Endothelial cell of umbilical vein (primary cell): Measurements from ENCODE around the gene JAKMIP1.

Experiments
- EZH2 ChIP-seq: IDR thresholded peaks from 2 replicates; pipeline ENCODE4 v1.6.1; 2012; ENCODE audit warnings: borderline replicate concordance, low read depth, mild to moderate bottlenecking, moderate library complexity, low read length, inconsistent platforms; ENCODE audit not compliant: severe bottlenecking
- GATA2 ChIP-seq: IDR thresholded peaks from 2 replicates; pipeline ENCODE4 v1.7.0; 2011; ENCODE audit warnings: low read depth, mild to moderate bottlenecking, moderate library complexity, mixed read lengths, low read length; ENCODE audit not compliant: insufficient read length, insufficient read depth
- MYC ChIP-seq: IDR thresholded peaks from one replicate; pipeline ENCODE4 v1.6.1; 2011; ENCODE audit warnings: mild to moderate bottlenecking, low read depth, low read length
- POLR2A ChIP-seq: IDR thresholded peaks from 2 replicates; pipeline ENCODE4 v1.6.1; 2012; ENCODE audit warnings: low read depth, mild to moderate bottlenecking, control low read depth, low read length
- POLR2AphosphoS5 ChIP-seq: IDR thresholded peaks from 2 replicates; pipeline ENCODE4 v1.6.1; 2012; ENCODE audit warnings: low read depth, mild to moderate bottlenecking, control low read depth, low read length, moderate library complexity; ENCODE audit not compliant: insufficient read depth
- TF ChIP-seq, protein P1 (sequence below), 2 donors: IDR thresholded peaks; 1 replicate in 1 of 2; 2 replicates in 1 of 2; pipeline ENCODE4 v1.5.1; 2011; ENCODE audit warnings: low read length in 2 of 2, mild to moderate bottlenecking in 2 of 2, moderate library complexity in 2 of 2, control low read depth in 1 of 2, inconsistent platforms in 1 of 2, low read depth in 1 of 2; ENCODE audit not compliant: insufficient read depth in 1 of 2; ENCODE audit errors: extremely low read depth in 1 of 2

DNA sequence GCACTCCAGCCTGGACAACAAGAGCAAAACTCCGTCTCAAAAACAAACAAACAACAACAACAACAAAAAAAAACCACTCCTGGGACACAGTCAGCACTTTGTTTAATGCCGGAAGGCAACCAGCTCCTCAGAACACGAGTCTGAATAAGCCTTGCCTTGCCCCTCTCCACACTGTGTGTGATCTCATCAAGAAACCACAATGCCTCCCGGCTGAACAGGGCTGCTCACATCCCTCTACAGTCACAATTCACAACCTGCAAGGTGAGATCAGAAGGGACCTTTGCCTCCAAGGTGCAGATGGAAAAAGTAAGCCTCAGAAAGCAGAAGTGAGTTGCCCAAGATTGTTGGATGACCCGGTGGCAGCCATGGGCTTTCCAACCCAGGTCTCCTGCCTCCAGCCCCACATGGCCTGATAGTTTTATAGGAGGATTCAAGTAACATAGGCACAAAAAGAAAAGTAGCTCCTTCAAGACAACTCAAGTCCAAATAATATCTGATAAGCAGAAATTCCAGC is 80.8 kb downstream of the JAKMIP1 start:
- TF ChIP-seq POLR2AphosphoS5 (no peak), POLR2A (no peak), MYC (no peak), EZH2 (no peak), GATA2 (no peak)
- TF ChIP-seq, protein P1, sequence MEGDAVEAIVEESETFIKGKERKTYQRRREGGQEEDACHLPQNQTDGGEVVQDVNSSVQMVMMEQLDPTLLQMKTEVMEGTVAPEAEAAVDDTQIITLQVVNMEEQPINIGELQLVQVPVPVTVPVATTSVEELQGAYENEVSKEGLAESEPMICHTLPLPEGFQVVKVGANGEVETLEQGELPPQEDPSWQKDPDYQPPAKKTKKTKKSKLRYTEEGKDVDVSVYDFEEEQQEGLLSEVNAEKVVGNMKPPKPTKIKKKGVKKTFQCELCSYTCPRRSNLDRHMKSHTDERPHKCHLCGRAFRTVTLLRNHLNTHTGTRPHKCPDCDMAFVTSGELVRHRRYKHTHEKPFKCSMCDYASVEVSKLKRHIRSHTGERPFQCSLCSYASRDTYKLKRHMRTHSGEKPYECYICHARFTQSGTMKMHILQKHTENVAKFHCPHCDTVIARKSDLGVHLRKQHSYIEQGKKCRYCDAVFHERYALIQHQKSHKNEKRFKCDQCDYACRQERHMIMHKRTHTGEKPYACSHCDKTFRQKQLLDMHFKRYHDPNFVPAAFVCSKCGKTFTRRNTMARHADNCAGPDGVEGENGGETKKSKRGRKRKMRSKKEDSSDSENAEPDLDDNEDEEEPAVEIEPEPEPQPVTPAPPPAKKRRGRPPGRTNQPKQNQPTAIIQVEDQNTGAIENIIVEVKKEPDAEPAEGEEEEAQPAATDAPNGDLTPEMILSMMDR (IDR thresholded peaks at IDR 0.05; ENCODE audit: extremely low read depth in 1 of 2, insufficient read depth in 1 of 2, low read depth in 1 of 2, low read length in 2 of 2) = no peak
